Measurements from ENCODE around the gene SYPL1.

The SYPL1 gene

GRCh38 chr7:106121189-106121810 is 9.2 kb upstream of the SYPL1 start:
- no peak for DNase-seq

- no peak for DNase-seq
These were observed 8.4 kb upstream of the SYPL1 start for GRCh38 chr7:106120500-106120899.

- no peak for DNase-seq
These were observed 7.6 kb upstream of the SYPL1 start for GRCh38 chr7:106119719-106120118.

- no peak for DNase-seq
These were observed 5.9 kb upstream of the SYPL1 start for GRCh38 chr7:106117786-106118544.

- DNase-seq, result no peak
These were observed 4.1 kb upstream of the SYPL1 start for GRCh38 chr7:106116161-106116704.

- no peak for DNase-seq
These were observed 2.7 kb upstream of the SYPL1 start for GRCh38 chr7:106114716-106115383.

- no peak for DNase-seq
These were observed 885 bp upstream of the SYPL1 start for GRCh38 chr7:106112972-106113421.

- DNase-seq, result no peak
These were observed 426 bp downstream of the SYPL1 start for GRCh38 chr7:106111655-106112117.

GRCh38 chr7:106110885-106111654 is 1.0 kb downstream of the SYPL1 start:
- DNase-seq, result no peak

- DNase-seq, result no peak
These were observed 1.9 kb downstream of the SYPL1 start for GRCh38 chr7:106110238-106110560.

- no peak for DNase-seq
These were observed 2.4 kb downstream of the SYPL1 start for GRCh38 chr7:106109521-106110237.

- no peak for DNase-seq
These were observed 3.1 kb downstream of the SYPL1 start for GRCh38 chr7:106108991-106109390.

- no peak for DNase-seq
These were observed 7.3 kb downstream of the SYPL1 start for GRCh38 chr7:106104721-106105260.

GRCh38 chr7:106102387-106102966 is 9.6 kb downstream of the SYPL1 start:
- DNase-seq, result no peak

- no peak for DNase-seq
These were observed 10.4 kb downstream of the SYPL1 start for GRCh38 chr7:106101726-106102125.

- no peak for DNase-seq
These were observed 11.1 kb downstream of the SYPL1 start for GRCh38 chr7:106100863-106101629.

- DNase-seq, result no peak
These were observed 12.6 kb downstream of the SYPL1 start for GRCh38 chr7:106099539-106099938.

- DNase-seq, result no peak
These were observed 13.2 kb downstream of the SYPL1 start for GRCh38 chr7:106098889-106099288.

- no peak for DNase-seq
These were observed 16.5 kb downstream of the SYPL1 start for GRCh38 chr7:106095634-106096033.

- no peak for DNase-seq
These were observed 17.3 kb downstream of the SYPL1 start for GRCh38 chr7:106094780-106095179.

GRCh38 chr7:106092204-106092603 is 19.9 kb downstream of the SYPL1 start:
- no peak for DNase-seq
